Colonic mucosa (tissue), 4 donors: ENCODE results near the gene MXD3. TPM values are rescaled to one million over a fixed set of nuclear protein-coding genes. Genes with fewer than 3 reads are reported as not detected.

Experiments used
- DNase-seq: peaks from one replicate; pipeline ENCODE4 v3.0.0-alpha.2; 2020
- H3K27ac ChIP-seq: fragments of 200-600 bp; one replicate; pipeline ENCODE4 v1.8.0; 2021
- H3K27me3 ChIP-seq: fragments of 200-600 bp; one replicate; pipeline ENCODE4 v1.8.0; 2021
- H3K36me3 ChIP-seq: fragments of 200-600 bp; one replicate; pipeline ENCODE4 v1.8.0; 2021
- H3K4me1 ChIP-seq: fragments of 200-600 bp; one replicate; pipeline ENCODE4 v1.8.0; 2021; ENCODE audit warnings: mild to moderate bottlenecking
- H3K4me3 ChIP-seq: fragments of 200-600 bp; one replicate; pipeline ENCODE4 v1.8.0; 2021
- H3K9ac ChIP-seq, 2 donors: one replicate each; pipeline ENCODE4 v1.7.0; 2013; ENCODE audit warnings: control low read depth in 2 of 2, low read depth in 2 of 2, low read length in 2 of 2
- H3K9me3 ChIP-seq: fragments of 200-600 bp; one replicate; pipeline ENCODE4 v1.8.0; 2021
- CTCF ChIP-seq: fragments of 200-600 bp; IDR thresholded peaks from one replicate; pipeline ENCODE4 v1.8.0; 2022; ENCODE audit warnings: antibody characterized with exemption, mild to moderate bottlenecking
- intact Hi-C: fragments of 100-400 bp; cut with DNase I; formaldehyde crosslinking; loops from one replicate; pipeline ENCODE4 v1.14.1; 2022
- total RNA-seq, 2 donors: library from RNA; stranded (reverse); fragmentation: NEBNext Ultra II Directional in 1 of 2; extraction: Animal tissue kit (Norgen Biotek cat#: 25700) in 1 of 2; gene quantifications; one replicate each; pipeline ENCODE4 v1.2.1, GENCODE V29; 2021
- donor health status: healthy.
- donor health status: DM: no; HTN: no; CAD: no.
- donor health status: DM: no; HTN: no; CAD: no.

Gene MXD3
- total RNA-seq, 2 donors from 2014 or later: 9.3 to 36.4 TPM

GRCh38 chr5:177300236-177300880 is 11.3 kb downstream of the MXD3 start:
- peak overlapping the region in 1 of 2 donors; percentile 90 for H3K9ac ChIP-seq
- intact Hi-C loops: no loop called here

GRCh38 chr5:177299697-177300096 is 12.0 kb downstream of the MXD3 start:
- peaks cover under 1% of the 10 kb centered on the region for H3K36me3 ChIP-seq
- intact Hi-C loops: no loop called here
- H3K4me1 ChIP-seq: peaks cover 29% of the 10 kb centered on the region
- H3K27ac ChIP-seq: peak overlapping the region; percentile 89
- no peaks in the 10 kb centered on the region for H3K9me3 ChIP-seq
- H3K27me3 ChIP-seq: no peaks in the 10 kb centered on the region
- TF ChIP-seq CTCF: no peak
- DNase-seq: no peak
- peak overlapping the region in 1 of 2 donors; percentile 43 for H3K9ac ChIP-seq
- H3K4me3 ChIP-seq: no peak overlapping the region

More at GRCh38 chr5:177300236-177300880, 11.3 kb downstream of the MXD3 start:
- H3K36me3 ChIP-seq: peaks cover 2% of the 10 kb centered on the region
- peak overlapping the region; percentile 89 for H3K27ac ChIP-seq
- H3K4me1 ChIP-seq: peaks cover 33% of the 10 kb centered on the region
- H3K27me3 ChIP-seq: no peaks in the 10 kb centered on the region
- TF ChIP-seq CTCF: no peak
- H3K4me3 ChIP-seq: no peak overlapping the region
- DNase-seq: peak; percentile 71
- H3K9me3 ChIP-seq: no peaks in the 10 kb centered on the region

- Histone ChIP-seq H3K4me1 (peaks cover 29% of the 10 kb centered on the region), H3K27ac (no peak overlapping the region)
Measured at GRCh38 chr5:177297922-177298321, 13.8 kb downstream of the MXD3 start.

DNA sequence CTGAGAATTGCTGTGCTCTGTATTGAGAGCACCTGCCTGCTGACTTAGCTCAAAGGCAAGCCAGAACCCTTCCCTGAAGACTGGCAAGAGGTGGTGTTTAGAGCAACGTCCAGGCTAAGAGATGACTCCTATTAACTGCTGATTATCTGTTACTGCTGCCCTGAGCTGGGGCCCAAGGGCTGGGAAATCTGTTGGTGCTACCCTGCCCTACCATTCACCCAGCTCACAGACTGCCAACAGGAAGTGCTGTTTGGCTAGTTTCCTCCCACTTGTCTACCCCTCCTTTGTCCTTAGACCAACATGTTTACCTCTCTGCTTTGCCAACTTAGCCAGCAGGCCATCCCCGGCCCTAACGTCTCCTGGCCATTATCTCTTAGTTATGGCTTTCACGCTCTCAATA is 15.1 kb downstream of the MXD3 start:
- peak overlapping the region in 1 of 2 donors; percentile 48 for H3K9ac ChIP-seq
- no peaks in the 10 kb centered on the region for H3K27me3 ChIP-seq
- H3K4me1 ChIP-seq: peaks cover 19% of the 10 kb centered on the region
- intact Hi-C loops: no loop called here
- no peak overlapping the region for H3K4me3 ChIP-seq
- no peak for DNase-seq
- no peaks in the 10 kb centered on the region for H3K9me3 ChIP-seq
- peaks cover 12% of the 10 kb centered on the region for H3K36me3 ChIP-seq
- no peak overlapping the region for H3K27ac ChIP-seq
- no peak for TF ChIP-seq CTCF

More at GRCh38 chr5:177297922-177298321, 13.8 kb downstream of the MXD3 start:
- Histone ChIP-seq H3K9me3 (no peaks in the 10 kb centered on the region), H3K4me3 (no peak overlapping the region), H3K9ac (no peak overlapping the region), H3K36me3 (peaks cover 12% of the 10 kb centered on the region), H3K27me3 (no peaks in the 10 kb centered on the region)
- intact Hi-C loops: no loop called here
- no peak for TF ChIP-seq CTCF
- no peak for DNase-seq

- Histone ChIP-seq H3K27ac (no peak overlapping the region), H3K9ac (peak overlapping the region in 1 of 2 donors; percentile 48), H3K9me3 (no peaks in the 10 kb centered on the region), H3K27me3 (no peaks in the 10 kb centered on the region), H3K36me3 (peaks cover 12% of the 10 kb centered on the region), H3K4me1 (peaks cover 13% of the 10 kb centered on the region), H3K4me3 (no peak overlapping the region)
- intact Hi-C loops: no loop called here
- DNase-seq: no peak
- no peak for TF ChIP-seq CTCF
Measured at GRCh38 chr5:177295924-177296323, 15.8 kb downstream of the MXD3 start.
